AG09309 (cell line): ENCODE results near the gene CNNM3.

ENCODE experiments used
- DNase-seq: peaks from one replicate; pipeline ENCODE4 v3.0.0-alpha.2; 2010; ENCODE audit warnings: low read depth
- H3K4me3 ChIP-seq: 2 replicates; pipeline ENCODE4 v1.5.1; 2011; ENCODE audit warnings: mild to moderate bottlenecking, low read depth, low read length, moderate library complexity; ENCODE audit not compliant: control insufficient read depth
- CTCF ChIP-seq: IDR thresholded peaks from 2 replicates; pipeline ENCODE4 v1.5.1; 2011; ENCODE audit warnings: mild to moderate bottlenecking, low read depth, low read length, inconsistent platforms; ENCODE audit not compliant: insufficient read depth, control insufficient read depth; ENCODE audit errors: missing control alignments

The CNNM3 gene

GRCh38 chr2:96880891-96881273, 64.8 kb downstream of the CNNM3 start:
- TF ChIP-seq CTCF, result no peak
- no peak for DNase-seq
- no peak overlapping the region for H3K4me3 ChIP-seq

GRCh38 chr2:96881349-96882195, 65.5 kb downstream of the CNNM3 start:
- TF ChIP-seq CTCF, result no peak
- no peak overlapping the region for H3K4me3 ChIP-seq
- DNase-seq, result no peak

- H3K4me3 ChIP-seq, result no peak overlapping the region
- no peak for DNase-seq
- no peak for TF ChIP-seq CTCF
Observed at GRCh38 chr2:96882230-96882629, 66.2 kb downstream of the CNNM3 start.

GRCh38 chr2:96882906-96883305, 66.8 kb downstream of the CNNM3 start:
- DNase-seq, result no peak
- no peak overlapping the region for H3K4me3 ChIP-seq
- TF ChIP-seq CTCF, result no peak

- H3K4me3 ChIP-seq, result no peak overlapping the region
- no peak for TF ChIP-seq CTCF
- DNase-seq, result no peak
Observed at GRCh38 chr2:96883306-96883705, 67.2 kb downstream of the CNNM3 start.
